K562 (cell line): Measurements from ENCODE around the gene CRYBG3.

Source experiments
- ESRRA ChIP-seq: fragments of 450-650 bp; IDR thresholded peaks from 2 replicates; pipeline ENCODE4 v1.6.1; 2014; ENCODE audit warnings: low read depth, mild to moderate bottlenecking, moderate library complexity, borderline replicate concordance
- EZH2 ChIP-seq: IDR thresholded peaks from 2 replicates; pipeline ENCODE4 v1.6.1; 2012; ENCODE audit warnings: low read depth, mild to moderate bottlenecking, inconsistent platforms, low read length, borderline replicate concordance
- MXI1 ChIP-seq: IDR thresholded peaks from 2 replicates; pipeline ENCODE4 v1.6.1; 2011; ENCODE audit warnings: low read depth, mild to moderate bottlenecking, improper control_type of control experiment, low read length
- MYC ChIP-seq, 2 experiments: fragments of 250-450 bp in 1 of 2; sonication (Bioruptor Pico) in 1 of 2; IDR thresholded peaks; 2 replicates each; pipeline versions ENCODE4 v1.5.1 to v1.6.1; 2012 to 2021; ENCODE audit warnings: low read depth in 2 of 2, borderline replicate concordance in 1 of 2, improper control_type of control experiment in 1 of 2, low read length in 1 of 2, mild to moderate bottlenecking in 1 of 2, moderate library complexity in 1 of 2
- NFYB ChIP-seq: IDR thresholded peaks from 2 replicates; pipeline ENCODE4 v1.6.1; 2011; ENCODE audit warnings: mild to moderate bottlenecking, moderate library complexity; ENCODE audit not compliant: insufficient read length; ENCODE audit errors: extremely low read depth
- RAD21 ChIP-seq, 2 experiments: fragments of 250-450 bp in 1 of 2; fragments of 450-650 bp in 1 of 2; sonication (Bioruptor Pico) in 1 of 2; formaldehyde crosslinking in 1 of 2; IDR thresholded peaks in 1 of 2; conservative IDR thresholded peaks in 1 of 2; 2 replicates each; pipeline versions ENCODE4 v1.4.0 to v1.8.0; 2020 to 2022; ENCODE audit warnings: mild to moderate bottlenecking in 2 of 2, moderate library complexity in 1 of 2
- RNF2 ChIP-seq: sonication (generic); IDR thresholded peaks from 2 replicates; pipeline ENCODE4 v1.6.1; 2016
- TAF1 ChIP-seq: IDR thresholded peaks from 2 replicates; pipeline ENCODE4 v1.6.1; 2011; ENCODE audit warnings: mild to moderate bottlenecking, low read length, moderate library complexity; ENCODE audit not compliant: insufficient read depth, control insufficient read depth, severe bottlenecking; ENCODE audit errors: extremely low read depth
- ZNF3 ChIP-seq: fragments of 250-450 bp; sonication (Bioruptor Pico); IDR thresholded peaks from 2 replicates; pipeline ENCODE4 v1.5.0; 2021; ENCODE audit warnings: mild to moderate bottlenecking, moderate library complexity
- TF ChIP-seq, protein P1 (sequence below): sonication (generic); formaldehyde crosslinking; IDR thresholded peaks from 2 replicates; pipeline ENCODE4 v1.8.0; 2023; ENCODE audit warnings: mild to moderate bottlenecking, missing genetic modification reagents
- TF ChIP-seq, protein P2 (sequence below), 3 experiments: IDR thresholded peaks in 2 of 3; conservative IDR thresholded peaks in 1 of 3; 2 replicates each; pipeline ENCODE4 v1.5.1; 2011 to 2012; ENCODE audit warnings: low read length in 3 of 3, mild to moderate bottlenecking in 3 of 3, control low read depth in 2 of 3, improper control_type of control experiment in 1 of 3, inconsistent platforms in 1 of 3, low read depth in 1 of 3, mixed read lengths in 1 of 3, moderate library complexity in 1 of 3; ENCODE audit not compliant: insufficient read depth in 2 of 3
- TF ChIP-seq, protein P3 (sequence below): sonication (generic); formaldehyde crosslinking; IDR thresholded peaks from 2 replicates; pipeline ENCODE4 v1.8.1; 2023; ENCODE audit warnings: mild to moderate bottlenecking, missing genetic modification reagents
- TF ChIP-seq, protein P4 (sequence below): fragments of 150-350 bp; IDR thresholded peaks from 2 replicates; pipeline ENCODE4 v1.6.1; 2014; ENCODE audit warnings: low read depth, mild to moderate bottlenecking, low read length, borderline replicate concordance

DNA sequence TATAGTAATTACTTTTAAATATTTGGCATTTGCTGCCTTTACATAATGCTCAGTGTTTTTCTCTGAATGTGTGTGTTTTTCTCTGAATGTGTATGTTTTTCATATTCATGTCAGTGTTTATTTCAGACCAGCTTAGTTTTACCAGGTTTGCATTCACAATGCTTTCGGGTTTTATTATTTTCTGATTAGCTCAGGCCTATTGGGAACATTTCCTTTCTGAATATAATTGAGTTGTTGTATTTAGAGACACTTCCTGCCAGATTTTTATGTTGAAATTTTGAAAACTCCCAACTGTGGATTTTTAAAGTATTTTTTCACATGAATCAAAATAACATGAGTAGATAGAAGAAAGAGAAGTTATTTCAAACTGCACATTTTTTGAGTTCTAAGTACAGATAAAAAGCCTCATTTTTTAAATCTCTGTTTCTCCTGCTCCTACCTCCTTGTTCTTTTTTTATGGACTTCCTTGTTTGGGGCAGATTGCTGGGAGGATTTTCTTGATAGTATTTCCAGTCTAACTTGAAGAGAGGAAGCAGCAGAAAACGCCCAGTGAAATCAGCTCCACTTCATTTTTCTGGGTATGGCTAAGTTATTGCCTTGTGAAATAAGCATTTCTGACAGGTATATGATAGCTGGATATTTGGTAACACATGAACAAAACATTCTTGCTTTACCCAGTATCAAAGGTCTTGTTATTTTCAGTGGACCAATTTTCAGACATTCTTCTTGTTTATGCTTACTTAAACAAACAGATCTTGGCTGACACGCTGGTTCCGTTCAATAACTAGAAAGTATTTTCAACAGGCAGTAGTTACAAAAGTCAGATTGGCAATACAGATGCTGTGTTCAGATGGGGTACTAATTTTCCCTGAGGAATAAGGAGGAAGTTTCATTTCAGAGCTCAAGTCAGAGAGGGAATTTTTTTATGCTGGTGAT lies 79.8 kb downstream of the CRYBG3 start:
- TF ChIP-seq, protein P1, sequence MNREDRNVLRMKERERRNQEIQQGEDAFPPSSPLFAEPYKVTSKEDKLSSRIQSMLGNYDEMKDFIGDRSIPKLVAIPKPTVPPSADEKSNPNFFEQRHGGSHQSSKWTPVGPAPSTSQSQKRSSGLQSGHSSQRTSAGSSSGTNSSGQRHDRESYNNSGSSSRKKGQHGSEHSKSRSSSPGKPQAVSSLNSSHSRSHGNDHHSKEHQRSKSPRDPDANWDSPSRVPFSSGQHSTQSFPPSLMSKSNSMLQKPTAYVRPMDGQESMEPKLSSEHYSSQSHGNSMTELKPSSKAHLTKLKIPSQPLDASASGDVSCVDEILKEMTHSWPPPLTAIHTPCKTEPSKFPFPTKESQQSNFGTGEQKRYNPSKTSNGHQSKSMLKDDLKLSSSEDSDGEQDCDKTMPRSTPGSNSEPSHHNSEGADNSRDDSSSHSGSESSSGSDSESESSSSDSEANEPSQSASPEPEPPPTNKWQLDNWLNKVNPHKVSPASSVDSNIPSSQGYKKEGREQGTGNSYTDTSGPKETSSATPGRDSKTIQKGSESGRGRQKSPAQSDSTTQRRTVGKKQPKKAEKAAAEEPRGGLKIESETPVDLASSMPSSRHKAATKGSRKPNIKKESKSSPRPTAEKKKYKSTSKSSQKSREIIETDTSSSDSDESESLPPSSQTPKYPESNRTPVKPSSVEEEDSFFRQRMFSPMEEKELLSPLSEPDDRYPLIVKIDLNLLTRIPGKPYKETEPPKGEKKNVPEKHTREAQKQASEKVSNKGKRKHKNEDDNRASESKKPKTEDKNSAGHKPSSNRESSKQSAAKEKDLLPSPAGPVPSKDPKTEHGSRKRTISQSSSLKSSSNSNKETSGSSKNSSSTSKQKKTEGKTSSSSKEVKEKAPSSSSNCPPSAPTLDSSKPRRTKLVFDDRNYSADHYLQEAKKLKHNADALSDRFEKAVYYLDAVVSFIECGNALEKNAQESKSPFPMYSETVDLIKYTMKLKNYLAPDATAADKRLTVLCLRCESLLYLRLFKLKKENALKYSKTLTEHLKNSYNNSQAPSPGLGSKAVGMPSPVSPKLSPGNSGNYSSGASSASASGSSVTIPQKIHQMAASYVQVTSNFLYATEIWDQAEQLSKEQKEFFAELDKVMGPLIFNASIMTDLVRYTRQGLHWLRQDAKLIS = no peak
- TF ChIP-seq NFYB = no peak
- no peak for TF ChIP-seq MYC (IDR thresholded peaks at IDR 0.05; ENCODE audit: low read depth, low read length)
- no peak for TF ChIP-seq MYC (CRISPR knock-in tag; IDR thresholded peaks at IDR 0.05; ENCODE audit: borderline replicate concordance, low read depth)
- no peak for TF ChIP-seq RAD21 (CRISPR knock-in tag; conservative IDR thresholded peaks at IDR 0.05 in 1 of 2, IDR thresholded peaks at IDR 0.05 in 1 of 2)
- TF ChIP-seq, protein P2, sequence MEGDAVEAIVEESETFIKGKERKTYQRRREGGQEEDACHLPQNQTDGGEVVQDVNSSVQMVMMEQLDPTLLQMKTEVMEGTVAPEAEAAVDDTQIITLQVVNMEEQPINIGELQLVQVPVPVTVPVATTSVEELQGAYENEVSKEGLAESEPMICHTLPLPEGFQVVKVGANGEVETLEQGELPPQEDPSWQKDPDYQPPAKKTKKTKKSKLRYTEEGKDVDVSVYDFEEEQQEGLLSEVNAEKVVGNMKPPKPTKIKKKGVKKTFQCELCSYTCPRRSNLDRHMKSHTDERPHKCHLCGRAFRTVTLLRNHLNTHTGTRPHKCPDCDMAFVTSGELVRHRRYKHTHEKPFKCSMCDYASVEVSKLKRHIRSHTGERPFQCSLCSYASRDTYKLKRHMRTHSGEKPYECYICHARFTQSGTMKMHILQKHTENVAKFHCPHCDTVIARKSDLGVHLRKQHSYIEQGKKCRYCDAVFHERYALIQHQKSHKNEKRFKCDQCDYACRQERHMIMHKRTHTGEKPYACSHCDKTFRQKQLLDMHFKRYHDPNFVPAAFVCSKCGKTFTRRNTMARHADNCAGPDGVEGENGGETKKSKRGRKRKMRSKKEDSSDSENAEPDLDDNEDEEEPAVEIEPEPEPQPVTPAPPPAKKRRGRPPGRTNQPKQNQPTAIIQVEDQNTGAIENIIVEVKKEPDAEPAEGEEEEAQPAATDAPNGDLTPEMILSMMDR (IDR thresholded peaks at IDR 0.05 in 2 of 3, conservative IDR thresholded peaks at IDR 0.05 in 1 of 3; ENCODE audit: insufficient read depth in 2 of 3, low read depth in 1 of 3, low read length in 3 of 3) = no peak
- TF ChIP-seq RNF2 = no peak
- TF ChIP-seq MXI1 = no peak
- TF ChIP-seq, protein P3, sequence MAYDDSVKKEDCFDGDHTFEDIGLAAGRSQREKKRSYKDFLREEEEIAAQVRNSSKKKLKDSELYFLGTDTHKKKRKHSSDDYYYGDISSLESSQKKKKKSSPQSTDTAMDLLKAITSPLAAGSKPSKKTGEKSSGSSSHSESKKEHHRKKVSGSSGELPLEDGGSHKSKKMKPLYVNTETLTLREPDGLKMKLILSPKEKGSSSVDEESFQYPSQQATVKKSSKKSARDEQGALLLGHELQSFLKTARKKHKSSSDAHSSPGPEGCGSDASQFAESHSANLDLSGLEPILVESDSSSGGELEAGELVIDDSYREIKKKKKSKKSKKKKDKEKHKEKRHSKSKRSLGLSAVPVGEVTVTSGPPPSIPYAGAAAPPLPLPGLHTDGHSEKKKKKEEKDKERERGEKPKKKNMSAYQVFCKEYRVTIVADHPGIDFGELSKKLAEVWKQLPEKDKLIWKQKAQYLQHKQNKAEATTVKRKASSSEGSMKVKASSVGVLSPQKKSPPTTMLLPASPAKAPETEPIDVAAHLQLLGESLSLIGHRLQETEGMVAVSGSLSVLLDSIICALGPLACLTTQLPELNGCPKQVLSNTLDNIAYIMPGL = no peak
- TF ChIP-seq ESRRA = no peak
- no peak for TF ChIP-seq ZNF3
- TF ChIP-seq, protein P4, sequence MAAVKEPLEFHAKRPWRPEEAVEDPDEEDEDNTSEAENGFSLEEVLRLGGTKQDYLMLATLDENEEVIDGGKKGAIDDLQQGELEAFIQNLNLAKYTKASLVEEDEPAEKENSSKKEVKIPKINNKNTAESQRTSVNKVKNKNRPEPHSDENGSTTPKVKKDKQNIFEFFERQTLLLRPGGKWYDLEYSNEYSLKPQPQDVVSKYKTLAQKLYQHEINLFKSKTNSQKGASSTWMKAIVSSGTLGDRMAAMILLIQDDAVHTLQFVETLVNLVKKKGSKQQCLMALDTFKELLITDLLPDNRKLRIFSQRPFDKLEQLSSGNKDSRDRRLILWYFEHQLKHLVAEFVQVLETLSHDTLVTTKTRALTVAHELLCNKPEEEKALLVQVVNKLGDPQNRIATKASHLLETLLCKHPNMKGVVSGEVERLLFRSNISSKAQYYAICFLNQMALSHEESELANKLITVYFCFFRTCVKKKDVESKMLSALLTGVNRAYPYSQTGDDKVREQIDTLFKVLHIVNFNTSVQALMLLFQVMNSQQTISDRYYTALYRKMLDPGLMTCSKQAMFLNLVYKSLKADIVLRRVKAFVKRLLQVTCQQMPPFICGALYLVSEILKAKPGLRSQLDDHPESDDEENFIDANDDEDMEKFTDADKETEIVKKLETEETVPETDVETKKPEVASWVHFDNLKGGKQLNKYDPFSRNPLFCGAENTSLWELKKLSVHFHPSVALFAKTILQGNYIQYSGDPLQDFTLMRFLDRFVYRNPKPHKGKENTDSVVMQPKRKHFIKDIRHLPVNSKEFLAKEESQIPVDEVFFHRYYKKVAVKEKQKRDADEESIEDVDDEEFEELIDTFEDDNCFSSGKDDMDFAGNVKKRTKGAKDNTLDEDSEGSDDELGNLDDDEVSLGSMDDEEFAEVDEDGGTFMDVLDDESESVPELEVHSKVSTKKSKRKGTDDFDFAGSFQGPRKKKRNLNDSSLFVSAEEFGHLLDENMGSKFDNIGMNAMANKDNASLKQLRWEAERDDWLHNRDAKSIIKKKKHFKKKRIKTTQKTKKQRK = no peak
- TF ChIP-seq EZH2 = no peak
- TF ChIP-seq TAF1 = no peak
